PFSK-1 (cell line): ENCODE measurements around the gene INPP4B.

Experiments
- POLR2AphosphoS5 ChIP-seq: IDR thresholded peaks from 2 replicates; pipeline ENCODE4 v1.6.1; 2012; ENCODE audit warnings: low read depth, mild to moderate bottlenecking, control low read depth, low read length, moderate library complexity
- SIN3A ChIP-seq: IDR thresholded peaks from 2 replicates; pipeline ENCODE4 v1.6.1; 2012; ENCODE audit warnings: mild to moderate bottlenecking, low read length, moderate library complexity, borderline replicate concordance; ENCODE audit not compliant: insufficient read depth
- TAF1 ChIP-seq: IDR thresholded peaks from 2 replicates; pipeline ENCODE4 v1.6.1; 2012; ENCODE audit warnings: low read length, control low read depth, borderline replicate concordance; ENCODE audit not compliant: insufficient read depth
- TF ChIP-seq, protein P1 (sequence below), 2 experiments: IDR thresholded peaks; 2 replicates each; pipeline versions ENCODE4 v1.6.1 to v1.8.0; 2011 to 2012; ENCODE audit warnings: low read depth in 2 of 2, low read length in 2 of 2, control low read depth in 1 of 2, inconsistent platforms in 1 of 2, mild to moderate bottlenecking in 1 of 2, moderate library complexity in 1 of 2; ENCODE audit not compliant: insufficient read depth in 1 of 2

DNA sequence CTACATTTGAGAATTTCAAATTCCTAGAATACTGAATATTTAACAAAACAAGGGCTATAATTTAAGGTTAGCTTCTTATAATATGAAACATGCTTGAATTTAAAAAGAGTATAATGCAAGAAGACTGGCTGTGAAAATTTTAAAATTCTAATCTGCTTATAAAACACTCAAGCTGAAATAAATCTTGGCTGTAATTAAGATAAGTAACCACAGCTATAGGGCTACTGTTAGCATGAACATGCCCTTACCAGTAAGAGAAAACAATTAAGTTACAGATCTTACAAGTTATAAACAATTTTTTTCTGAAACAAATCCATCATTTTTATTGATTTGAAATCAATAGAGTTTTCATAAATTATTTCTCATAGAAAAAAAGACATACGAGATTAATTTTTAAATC is 148.2 kb downstream of the INPP4B start:
- TF ChIP-seq TAF1 = no peak
- TF ChIP-seq, protein P1, sequence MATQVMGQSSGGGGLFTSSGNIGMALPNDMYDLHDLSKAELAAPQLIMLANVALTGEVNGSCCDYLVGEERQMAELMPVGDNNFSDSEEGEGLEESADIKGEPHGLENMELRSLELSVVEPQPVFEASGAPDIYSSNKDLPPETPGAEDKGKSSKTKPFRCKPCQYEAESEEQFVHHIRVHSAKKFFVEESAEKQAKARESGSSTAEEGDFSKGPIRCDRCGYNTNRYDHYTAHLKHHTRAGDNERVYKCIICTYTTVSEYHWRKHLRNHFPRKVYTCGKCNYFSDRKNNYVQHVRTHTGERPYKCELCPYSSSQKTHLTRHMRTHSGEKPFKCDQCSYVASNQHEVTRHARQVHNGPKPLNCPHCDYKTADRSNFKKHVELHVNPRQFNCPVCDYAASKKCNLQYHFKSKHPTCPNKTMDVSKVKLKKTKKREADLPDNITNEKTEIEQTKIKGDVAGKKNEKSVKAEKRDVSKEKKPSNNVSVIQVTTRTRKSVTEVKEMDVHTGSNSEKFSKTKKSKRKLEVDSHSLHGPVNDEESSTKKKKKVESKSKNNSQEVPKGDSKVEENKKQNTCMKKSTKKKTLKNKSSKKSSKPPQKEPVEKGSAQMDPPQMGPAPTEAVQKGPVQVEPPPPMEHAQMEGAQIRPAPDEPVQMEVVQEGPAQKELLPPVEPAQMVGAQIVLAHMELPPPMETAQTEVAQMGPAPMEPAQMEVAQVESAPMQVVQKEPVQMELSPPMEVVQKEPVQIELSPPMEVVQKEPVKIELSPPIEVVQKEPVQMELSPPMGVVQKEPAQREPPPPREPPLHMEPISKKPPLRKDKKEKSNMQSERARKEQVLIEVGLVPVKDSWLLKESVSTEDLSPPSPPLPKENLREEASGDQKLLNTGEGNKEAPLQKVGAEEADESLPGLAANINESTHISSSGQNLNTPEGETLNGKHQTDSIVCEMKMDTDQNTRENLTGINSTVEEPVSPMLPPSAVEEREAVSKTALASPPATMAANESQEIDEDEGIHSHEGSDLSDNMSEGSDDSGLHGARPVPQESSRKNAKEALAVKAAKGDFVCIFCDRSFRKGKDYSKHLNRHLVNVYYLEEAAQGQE (IDR thresholded peaks at IDR 0.05; ENCODE audit: insufficient read depth in 1 of 2, low read depth in 2 of 2, low read length in 2 of 2) = no peak
- no peak for TF ChIP-seq POLR2AphosphoS5
- TF ChIP-seq SIN3A = no peak
